GM20000 (cell line): ENCODE results near the gene MYRFL.

Source experiments
- DNase-seq: peaks from one replicate; pipeline ENCODE4 v3.0.0; 2012; ENCODE audit warnings: low spot score
- CTCF ChIP-seq: IDR thresholded peaks from 2 replicates; pipeline ENCODE4 v1.5.1; 2012; ENCODE audit warnings: mild to moderate bottlenecking, control low read depth; ENCODE audit errors: extremely low read depth, missing control alignments

Gene MYRFL

GRCh38 chr12:69884386-69884785 lies 59.4 kb downstream of the MYRFL start:
- no peak for DNase-seq

GRCh38 chr12:69885658-69886057 lies 60.6 kb downstream of the MYRFL start:
- no peak for TF ChIP-seq CTCF
- DNase-seq: peak; percentile 22

More at GRCh38 chr12:69884386-69884785, 59.4 kb downstream of the MYRFL start:
- TF ChIP-seq CTCF: no peak

- no peak for DNase-seq
- TF ChIP-seq CTCF: no peak
Measured at GRCh38 chr12:69886109-69886508, 61.1 kb downstream of the MYRFL start.

GRCh38 chr12:69886715-69887114 lies 61.7 kb downstream of the MYRFL start:
- no peak for TF ChIP-seq CTCF
- DNase-seq: no peak

GRCh38 chr12:69888901-69889300 lies 63.9 kb downstream of the MYRFL start:
- no peak for DNase-seq
- no peak for TF ChIP-seq CTCF

- TF ChIP-seq CTCF: no peak
- DNase-seq: no peak
Measured at GRCh38 chr12:69894800-69895383, 69.9 kb downstream of the MYRFL start.

GRCh38 chr12:69896653-69897381 lies 71.8 kb downstream of the MYRFL start:
- TF ChIP-seq CTCF: no peak
- DNase-seq: no peak
